BJ (cell line): Measurements from ENCODE around the gene RNU6-1. TPM values are rescaled to one million over a fixed set of nuclear protein-coding genes. Genes with fewer than 3 reads are reported as not detected.

ENCODE experiments used
- CTCF ChIA-PET: fragments of 350-600 bp; formaldehyde crosslinking; extraction: SDS; loops from one replicate; lab custom pipeline; 2021; ENCODE audit warnings: antibody characterized with exemption, inconsistent platforms; lab: Yijun Ruan, JAX
- POLR2A ChIA-PET: fragments of 300-600 bp; sonication (Branson Sonifier 250); formaldehyde crosslinking; extraction: SDS; loops from one replicate; lab custom pipeline; 2021; ENCODE audit warnings: antibody characterized with exemption; lab: Charles Lee
- DNase-seq: peaks from one replicate; pipeline ENCODE4 v3.0.0-alpha.2; 2011; ENCODE audit warnings: low read depth
- H3K27me3 ChIP-seq: 2 replicates; pipeline ENCODE4 v1.6.0; 2011; ENCODE audit warnings: low read length; ENCODE audit not compliant: control insufficient read depth, insufficient read depth
- H3K36me3 ChIP-seq: 2 replicates; pipeline ENCODE4 v1.5.1; 2011; ENCODE audit warnings: low read length; ENCODE audit not compliant: control insufficient read depth, insufficient read depth
- H3K4me3 ChIP-seq: 2 replicates; pipeline ENCODE4 v1.5.1; 2011; ENCODE audit warnings: low read depth, mild to moderate bottlenecking, control low read depth, low read length
- polyA plus RNA-seq: library from polyadenylated mRNA; depleted of rRNA; stranded (reverse); fragments of >200 nt; gene quantifications from 2 replicates; pipeline ENCODE4 v1.2.3, GENCODE V29; 2011
- TF ChIP-seq, protein P1 (sequence below): IDR thresholded peaks from 2 replicates; pipeline ENCODE4 v1.5.1; 2011; ENCODE audit warnings: low read depth, mild to moderate bottlenecking, control low read depth, inconsistent platforms, low read length, moderate library complexity; ENCODE audit not compliant: insufficient read depth

RNU6-1 gene
- polyA plus RNA-seq, 1 experiment, result not detected

GRCh38 chr15:67827562-67828277 lies 12.1 kb downstream of the RNU6-1 start:
- TF ChIP-seq, protein P1, sequence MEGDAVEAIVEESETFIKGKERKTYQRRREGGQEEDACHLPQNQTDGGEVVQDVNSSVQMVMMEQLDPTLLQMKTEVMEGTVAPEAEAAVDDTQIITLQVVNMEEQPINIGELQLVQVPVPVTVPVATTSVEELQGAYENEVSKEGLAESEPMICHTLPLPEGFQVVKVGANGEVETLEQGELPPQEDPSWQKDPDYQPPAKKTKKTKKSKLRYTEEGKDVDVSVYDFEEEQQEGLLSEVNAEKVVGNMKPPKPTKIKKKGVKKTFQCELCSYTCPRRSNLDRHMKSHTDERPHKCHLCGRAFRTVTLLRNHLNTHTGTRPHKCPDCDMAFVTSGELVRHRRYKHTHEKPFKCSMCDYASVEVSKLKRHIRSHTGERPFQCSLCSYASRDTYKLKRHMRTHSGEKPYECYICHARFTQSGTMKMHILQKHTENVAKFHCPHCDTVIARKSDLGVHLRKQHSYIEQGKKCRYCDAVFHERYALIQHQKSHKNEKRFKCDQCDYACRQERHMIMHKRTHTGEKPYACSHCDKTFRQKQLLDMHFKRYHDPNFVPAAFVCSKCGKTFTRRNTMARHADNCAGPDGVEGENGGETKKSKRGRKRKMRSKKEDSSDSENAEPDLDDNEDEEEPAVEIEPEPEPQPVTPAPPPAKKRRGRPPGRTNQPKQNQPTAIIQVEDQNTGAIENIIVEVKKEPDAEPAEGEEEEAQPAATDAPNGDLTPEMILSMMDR, result no peak
- Histone ChIP-seq H3K27me3 (peaks cover 70% of the 10 kb centered on the region), H3K4me3 (no peak overlapping the region), H3K36me3 (no peaks in the 10 kb centered on the region)
- CTCF ChIA-PET, result no interaction called here
- POLR2A ChIA-PET, result no interaction called here
- DNase-seq, result no peak

DNA sequence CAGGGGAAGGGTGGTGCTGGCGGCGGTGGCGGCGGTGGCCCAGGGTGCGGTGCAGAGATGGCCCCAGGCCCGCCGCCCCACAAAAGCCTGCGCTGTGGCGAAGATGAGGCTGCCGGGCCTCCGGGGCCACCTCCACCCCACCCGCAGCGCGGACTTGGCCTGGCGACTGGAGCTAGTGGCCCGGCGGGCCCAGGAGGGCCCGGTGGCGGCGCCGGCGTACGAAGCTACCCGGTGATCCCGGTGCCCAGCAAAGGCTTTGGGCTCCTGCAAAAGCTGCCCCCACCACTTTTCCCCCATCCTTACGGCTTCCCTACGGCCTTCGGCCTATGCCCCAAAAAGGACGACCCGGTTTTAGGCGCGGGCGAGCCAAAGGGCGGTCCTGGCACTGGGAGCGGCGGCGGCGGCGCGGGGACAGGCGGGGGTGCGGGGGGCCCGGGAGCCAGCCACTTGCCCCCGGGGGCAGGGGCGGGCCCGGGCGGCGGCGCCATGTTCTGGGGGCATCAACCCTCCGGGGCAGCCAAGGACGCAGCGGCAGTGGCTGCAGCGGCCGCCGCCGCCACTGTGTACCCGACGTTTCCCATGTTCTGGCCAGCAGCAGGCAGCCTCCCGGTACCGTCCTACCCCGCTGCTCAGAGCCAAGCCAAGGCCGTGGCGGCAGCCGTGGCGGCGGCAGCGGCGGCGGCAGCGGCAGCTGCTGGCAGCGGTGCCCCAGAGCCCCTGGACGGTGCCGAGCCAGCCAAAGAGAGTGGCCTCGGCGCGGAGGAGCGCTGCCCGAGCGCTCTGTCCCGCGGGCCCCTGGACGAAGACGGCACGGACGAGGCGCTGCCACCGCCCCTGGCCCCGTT lies 12.9 kb downstream of the RNU6-1 start:
- ChIA-PET CTCF (interaction anchor here (1.1 to 1.3 kb wide), 3 partner anchors 9 to 364 kb away, joined by 3 read pairs; no protein-coding TSS in a partner anchor), POLR2A (no interaction called here)
- no peak overlapping the region for H3K4me3 ChIP-seq
- DNase-seq, result no peak
- TF ChIP-seq, protein P1, result no peak
- no peaks in the 10 kb centered on the region for H3K36me3 ChIP-seq
- peaks cover 70% of the 10 kb centered on the region for H3K27me3 ChIP-seq

DNA sequence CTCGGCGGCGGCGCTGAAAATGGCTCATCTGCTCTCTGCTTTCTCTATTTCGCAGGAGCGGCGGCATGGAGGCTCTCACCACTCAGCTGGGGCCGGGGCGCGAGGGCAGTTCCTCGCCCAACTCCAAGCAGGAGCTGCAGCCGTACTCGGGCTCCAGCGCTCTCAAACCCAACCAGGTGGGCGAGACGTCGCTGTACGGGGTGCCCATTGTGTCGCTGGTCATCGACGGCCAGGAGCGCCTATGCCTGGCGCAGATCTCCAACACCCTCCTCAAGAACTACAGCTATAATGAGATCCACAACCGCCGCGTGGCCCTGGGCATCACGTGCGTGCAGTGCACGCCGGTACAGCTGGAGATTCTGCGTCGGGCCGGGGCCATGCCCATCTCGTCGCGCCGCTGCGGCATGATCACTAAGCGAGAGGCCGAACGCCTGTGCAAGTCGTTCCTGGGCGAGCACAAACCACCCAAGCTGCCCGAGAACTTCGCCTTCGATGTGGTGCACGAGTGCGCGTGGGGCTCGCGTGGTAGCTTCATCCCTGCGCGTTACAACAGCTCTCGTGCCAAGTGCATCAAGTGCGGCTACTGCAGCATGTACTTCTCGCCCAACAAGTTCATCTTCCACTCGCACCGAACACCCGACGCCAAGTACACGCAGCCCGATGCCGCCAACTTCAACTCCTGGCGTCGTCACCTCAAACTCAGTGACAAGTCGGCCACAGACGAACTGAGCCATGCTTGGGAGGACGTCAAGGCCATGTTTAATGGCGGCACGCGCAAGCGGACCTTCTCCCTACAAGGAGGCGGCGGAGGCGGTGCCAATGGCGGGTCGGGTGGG lies 13.7 kb downstream of the RNU6-1 start:
- Histone ChIP-seq H3K4me3 (no peak overlapping the region), H3K27me3 (peaks cover 72% of the 10 kb centered on the region), H3K36me3 (no peaks in the 10 kb centered on the region)
- TF ChIP-seq, protein P1, result no peak
- CTCF ChIA-PET, result interaction anchor here (0.8 to 2.3 kb wide), 5 partner anchors 10 to 364 kb away, joined by 3 to 6 read pairs (median 3); no protein-coding TSS in a partner anchor
- POLR2A ChIA-PET, result no interaction called here
- DNase-seq, result no peak

GRCh38 chr15:67824976-67825880 lies 14.6 kb downstream of the RNU6-1 start, which contains the start of gene SKOR1:
SKOR1 (plus strand) TSS chr15:67825509; CDS start chr15:67825603, 94 bp downstream.
- Histone ChIP-seq H3K27me3 (peaks cover 73% of the 10 kb centered on the region), H3K36me3 (no peaks in the 10 kb centered on the region), H3K4me3 (no peak within 1 kb of the TSS)
- POLR2A ChIA-PET, result no interaction called here
- CTCF ChIA-PET, result interaction anchor here (0.5 to 2.3 kb wide), 5 partner anchors 10 to 529 kb away, joined by 3 to 9 read pairs (median 3); no protein-coding TSS in a partner anchor
- no peak for DNase-seq
- TF ChIP-seq, protein P1, result no peak
